A549 (cell line): ENCODE measurements around the gene TBC1D16.

ENCODE experiments used
- BHLHE40 ChIP-seq: IDR thresholded peaks from 2 replicates; pipeline ENCODE4 v1.6.1; 2012; ENCODE audit warnings: low read depth, low read length, inconsistent platforms
- CEBPB ChIP-seq, 2 experiments: fragments of >200 bp in 1 of 2; sonication (Bioruptor Twin) in 1 of 2; formaldehyde crosslinking in 1 of 2; IDR thresholded peaks; 2 replicates each; pipeline ENCODE4 v1.6.1; 2012 to 2016
- CTCF ChIP-seq: fragments of >200 bp; sonication (Bioruptor Twin); formaldehyde crosslinking; IDR thresholded peaks from 3 replicates; pipeline ENCODE4 v1.5.1; 2016
- ELK1 ChIP-seq: fragments of 150-350 bp; IDR thresholded peaks from 2 replicates; pipeline ENCODE4 v1.6.1; 2014; ENCODE audit warnings: low read depth, mild to moderate bottlenecking, low read length
- EP300 ChIP-seq, 2 experiments: fragments of >200 bp; sonication (Bioruptor Twin); formaldehyde crosslinking; IDR thresholded peaks; 2 replicates in 1 of 2; 3 replicates in 1 of 2; pipeline ENCODE4 v1.6.1; 2016 to 2017
- FOSB ChIP-seq: fragments of 250-450 bp; sonication (Bioruptor Pico); IDR thresholded peaks from 2 replicates; pipeline ENCODE4 v1.5.0; 2020; ENCODE audit warnings: mild to moderate bottlenecking, moderate library complexity
- FOSL2 ChIP-seq, 2 experiments: fragments of 450-650 bp in 1 of 2; fragments of >200 bp in 1 of 2; sonication (Bioruptor Twin) in 1 of 2; formaldehyde crosslinking; IDR thresholded peaks; 2 replicates each; pipeline versions ENCODE4 v1.5.0 to v1.6.1; 2016 to 2020; ENCODE audit warnings: mild to moderate bottlenecking in 1 of 2, moderate library complexity in 1 of 2
- HOXB5 ChIP-seq: fragments of 250-450 bp; sonication (Bioruptor Pico); IDR thresholded peaks from 2 replicates; pipeline ENCODE4 v1.5.0; 2020; ENCODE audit warnings: mild to moderate bottlenecking, moderate library complexity
- PHF8 ChIP-seq: fragments of 200-600 bp; sonication (generic); IDR thresholded peaks from 2 replicates; pipeline ENCODE4 v1.6.1; 2016; ENCODE audit warnings: low read depth, mild to moderate bottlenecking, antibody characterized with exemption, moderate library complexity, borderline replicate concordance
- POLR2A ChIP-seq: IDR thresholded peaks from 2 replicates; pipeline ENCODE4 v1.6.1; 2012; ENCODE audit warnings: mild to moderate bottlenecking, low read length
- RAD21 ChIP-seq, 2 experiments: fragments of >200 bp in 1 of 2; sonication (Bioruptor Twin) in 1 of 2; formaldehyde crosslinking in 1 of 2; IDR thresholded peaks in 1 of 2; conservative IDR thresholded peaks in 1 of 2; 2 replicates in 1 of 2; 3 replicates in 1 of 2; pipeline ENCODE4 v1.6.1; 2012 to 2018; ENCODE audit warnings: inconsistent platforms in 1 of 2
- RCOR1 ChIP-seq: fragments of 150-350 bp; IDR thresholded peaks from 2 replicates; pipeline ENCODE4 v1.6.1; 2014; ENCODE audit warnings: antibody characterized with exemption, low read length, low read depth
- REST ChIP-seq: fragments of 200-600 bp; sonication (generic); IDR thresholded peaks from 2 replicates; pipeline ENCODE4 v1.6.1; 2016; ENCODE audit warnings: antibody characterized with exemption, mild to moderate bottlenecking, moderate library complexity

- TF ChIP-seq CEBPB (IDR thresholded peaks at IDR 0.05) (no peak), POLR2A (no peak), RAD21 (conservative IDR thresholded peaks at IDR 0.05 in 1 of 2, IDR thresholded peaks at IDR 0.05 in 1 of 2) (no peak), CTCF (no peak), HOXB5 (CRISPR knock-in tag) (no peak), ELK1 (no peak), RCOR1 (no peak), FOSB (no peak), FOSL2 (IDR thresholded peaks at IDR 0.05) (no peak), FOSL2 (CRISPR knock-in tag; IDR thresholded peaks at IDR 0.05) (no peak), BHLHE40 (no peak), PHF8 (no peak), EP300 (IDR thresholded peaks at IDR 0.05) (no peak), REST (no peak)
Observed at GRCh38 chr17:79977708-79978547, 57.7 kb downstream of the TBC1D16 start.
